B cell (primary cell): ENCODE measurements around the gene SPATA6L.

Source experiments
- EZH2 ChIP-seq: IDR thresholded peaks from 2 replicates; pipeline ENCODE4 v1.6.1; 2012; ENCODE audit warnings: borderline replicate concordance, low read depth, mild to moderate bottlenecking, moderate library complexity, low read length; ENCODE audit not compliant: insufficient read depth, poor library complexity, severe bottlenecking
- TF ChIP-seq, protein P1 (sequence below): fragments of 200-600 bp; IDR thresholded peaks from one replicate; pipeline ENCODE4 v1.8.0; 2022; ENCODE audit warnings: antibody characterized with exemption, mild to moderate bottlenecking

- TF ChIP-seq, protein P1, sequence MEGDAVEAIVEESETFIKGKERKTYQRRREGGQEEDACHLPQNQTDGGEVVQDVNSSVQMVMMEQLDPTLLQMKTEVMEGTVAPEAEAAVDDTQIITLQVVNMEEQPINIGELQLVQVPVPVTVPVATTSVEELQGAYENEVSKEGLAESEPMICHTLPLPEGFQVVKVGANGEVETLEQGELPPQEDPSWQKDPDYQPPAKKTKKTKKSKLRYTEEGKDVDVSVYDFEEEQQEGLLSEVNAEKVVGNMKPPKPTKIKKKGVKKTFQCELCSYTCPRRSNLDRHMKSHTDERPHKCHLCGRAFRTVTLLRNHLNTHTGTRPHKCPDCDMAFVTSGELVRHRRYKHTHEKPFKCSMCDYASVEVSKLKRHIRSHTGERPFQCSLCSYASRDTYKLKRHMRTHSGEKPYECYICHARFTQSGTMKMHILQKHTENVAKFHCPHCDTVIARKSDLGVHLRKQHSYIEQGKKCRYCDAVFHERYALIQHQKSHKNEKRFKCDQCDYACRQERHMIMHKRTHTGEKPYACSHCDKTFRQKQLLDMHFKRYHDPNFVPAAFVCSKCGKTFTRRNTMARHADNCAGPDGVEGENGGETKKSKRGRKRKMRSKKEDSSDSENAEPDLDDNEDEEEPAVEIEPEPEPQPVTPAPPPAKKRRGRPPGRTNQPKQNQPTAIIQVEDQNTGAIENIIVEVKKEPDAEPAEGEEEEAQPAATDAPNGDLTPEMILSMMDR, result no peak
- TF ChIP-seq EZH2, result no peak
Measured at GRCh38 chr9:4686584-4686983, 20.3 kb upstream of the SPATA6L start.
